Astrocyte (in vitro differentiated cells and primary cell): ENCODE measurements around the gene ZNF277. TPM values are rescaled to one million over a fixed set of nuclear protein-coding genes. Genes with fewer than 3 reads are reported as not detected.

Experiments
- DNase-seq: peaks from one replicate; pipeline ENCODE4 v3.0.0-alpha.2; 2010; ENCODE audit warnings: low read depth
- FAIRE-seq: peaks from 2 replicates; lab custom pipeline; 2011; peaks lifted over from hg19 to GRCh38; lab: Jason Lieb, UNC
- H2AFZ ChIP-seq: 2 replicates; pipeline ENCODE4 v1.6.0; 2012; ENCODE audit warnings: low read depth, low read length, inconsistent platforms
- H3K27ac ChIP-seq: 2 replicates; pipeline ENCODE4 v1.5.1; 2011; ENCODE audit warnings: low read depth, low read length, inconsistent platforms
- H3K27me3 ChIP-seq: 2 replicates; pipeline ENCODE4 v1.6.0; 2011; ENCODE audit warnings: low read length, inconsistent platforms; ENCODE audit not compliant: insufficient read depth
- H3K36me3 ChIP-seq: 2 replicates; pipeline ENCODE4 v1.5.1; 2011; ENCODE audit warnings: low read length, inconsistent platforms; ENCODE audit not compliant: insufficient read depth
- H3K4me1 ChIP-seq: 2 replicates; pipeline ENCODE4 v1.5.1; 2011; ENCODE audit warnings: low read length, inconsistent platforms; ENCODE audit not compliant: insufficient read depth
- H3K4me2 ChIP-seq: 2 replicates; pipeline ENCODE4 v1.6.0; 2012; ENCODE audit warnings: low read length, inconsistent platforms
- H3K4me3 ChIP-seq: 2 replicates; pipeline ENCODE4 v1.5.1; 2011; ENCODE audit warnings: low read depth, mild to moderate bottlenecking, low read length, inconsistent platforms; ENCODE audit not compliant: insufficient read depth
- H3K79me2 ChIP-seq: 2 replicates; pipeline ENCODE4 v1.6.0; 2012; ENCODE audit warnings: mild to moderate bottlenecking, low read length, inconsistent platforms; ENCODE audit not compliant: insufficient read depth
- H3K9ac ChIP-seq: 2 replicates; pipeline ENCODE4 v1.6.0; 2012; ENCODE audit warnings: mild to moderate bottlenecking, low read length, inconsistent platforms
- H3K9me3 ChIP-seq: 2 replicates; pipeline ENCODE4 v1.5.1; 2012; ENCODE audit warnings: low read depth, mild to moderate bottlenecking, low read length, inconsistent platforms; ENCODE audit not compliant: insufficient read depth
- H4K20me1 ChIP-seq: 2 replicates; pipeline ENCODE4 v1.6.0; 2012; ENCODE audit warnings: low read length, inconsistent platforms; ENCODE audit not compliant: insufficient read depth
- H3K27ac Mint-ChIP-seq: one replicate; pipeline ENCODE4 v1.8.0; 2021; ENCODE audit warnings: mild to moderate bottlenecking, mixed read lengths; ENCODE audit not compliant: unreplicated experiment
- H3K27me3 Mint-ChIP-seq: one replicate; pipeline ENCODE4 v1.8.0; 2021; ENCODE audit warnings: low read depth, mixed read lengths; ENCODE audit not compliant: unreplicated experiment
- H3K36me3 Mint-ChIP-seq: one replicate; pipeline ENCODE4 v1.8.0; 2021; ENCODE audit warnings: low read depth, mixed read lengths; ENCODE audit not compliant: unreplicated experiment
- H3K4me1 Mint-ChIP-seq: one replicate; pipeline ENCODE4 v1.8.0; 2021; ENCODE audit warnings: low read depth, mixed read lengths; ENCODE audit not compliant: unreplicated experiment
- H3K4me3 Mint-ChIP-seq: one replicate; pipeline ENCODE4 v1.8.0; 2021; ENCODE audit warnings: mild to moderate bottlenecking, moderate library complexity, mixed read lengths; ENCODE audit not compliant: unreplicated experiment
- H3K9me3 Mint-ChIP-seq: one replicate; pipeline ENCODE4 v1.8.0; 2021; ENCODE audit warnings: mild to moderate bottlenecking, mixed read lengths; ENCODE audit not compliant: unreplicated experiment
- EZH2 ChIP-seq: IDR thresholded peaks from 2 replicates; pipeline ENCODE4 v1.6.1; 2012; ENCODE audit warnings: mild to moderate bottlenecking, low read length, inconsistent platforms; ENCODE audit not compliant: insufficient read depth
- total RNA-seq: library from RNA; stranded (reverse); gene quantifications from 2 replicates; pipeline ENCODE4 v1.2.1, GENCODE V29; 2021
- TF ChIP-seq, protein P1 (sequence below): IDR thresholded peaks from 2 replicates; pipeline ENCODE4 v1.5.1; 2011; ENCODE audit warnings: low read depth, mild to moderate bottlenecking, inconsistent platforms, low read length, moderate library complexity; ENCODE audit not compliant: insufficient read depth

ZNF277 gene
- total RNA-seq, 1 donor from 2014 or later = 23.0 TPM

DNA sequence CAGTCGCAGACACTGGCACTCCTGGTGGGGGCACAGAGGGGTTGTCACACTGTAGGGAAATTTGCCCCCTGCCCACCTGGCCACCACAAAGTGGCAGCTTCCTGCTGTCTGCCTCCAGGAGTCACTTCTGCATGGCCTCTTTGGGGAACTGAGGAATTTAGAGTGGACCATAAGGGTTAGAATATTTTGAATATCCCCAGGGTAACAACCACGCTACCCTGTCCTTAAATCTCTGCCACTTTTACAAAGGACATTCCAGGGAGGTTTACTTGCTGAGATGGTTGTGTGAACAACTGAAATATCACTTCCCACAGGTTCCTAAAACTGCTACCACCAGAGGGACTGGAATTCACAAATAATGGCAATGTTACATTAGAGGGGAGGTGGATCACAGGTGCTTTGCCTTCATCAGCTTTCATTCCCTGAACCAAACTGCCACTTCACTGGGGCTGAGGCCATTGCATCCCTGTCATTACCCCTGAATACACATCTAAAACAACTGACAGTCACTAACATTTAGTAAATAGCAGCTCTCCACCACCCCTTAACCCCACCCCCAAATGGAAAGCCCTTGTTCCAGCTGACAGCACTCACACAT lies 155.7 kb downstream of the ZNF277 start:
- Histone ChIP-seq H2AFZ (no peak overlapping the region), H4K20me1 (no peaks in the 10 kb centered on the region), H3K4me2 (no peak overlapping the region), H3K36me3 (no peaks in the 10 kb centered on the region), H3K9me3 (no peaks in the 10 kb centered on the region), H3K9ac (no peak overlapping the region), H3K79me2 (no peaks in the 10 kb centered on the region), H3K4me3 (no peak overlapping the region), H3K27me3 (no peaks in the 10 kb centered on the region), H3K27ac (no peak overlapping the region), H3K4me1 (no peaks in the 10 kb centered on the region)
- H3K4me3 Mint-ChIP-seq = no peak overlapping the region
- H3K27ac Mint-ChIP-seq = no peak overlapping the region
- no peaks in the 10 kb centered on the region for H3K27me3 Mint-ChIP-seq
- peaks cover 4% of the 10 kb centered on the region for H3K9me3 Mint-ChIP-seq
- H3K36me3 Mint-ChIP-seq = no peaks in the 10 kb centered on the region
- no peak for TF ChIP-seq EZH2
- TF ChIP-seq, protein P1, sequence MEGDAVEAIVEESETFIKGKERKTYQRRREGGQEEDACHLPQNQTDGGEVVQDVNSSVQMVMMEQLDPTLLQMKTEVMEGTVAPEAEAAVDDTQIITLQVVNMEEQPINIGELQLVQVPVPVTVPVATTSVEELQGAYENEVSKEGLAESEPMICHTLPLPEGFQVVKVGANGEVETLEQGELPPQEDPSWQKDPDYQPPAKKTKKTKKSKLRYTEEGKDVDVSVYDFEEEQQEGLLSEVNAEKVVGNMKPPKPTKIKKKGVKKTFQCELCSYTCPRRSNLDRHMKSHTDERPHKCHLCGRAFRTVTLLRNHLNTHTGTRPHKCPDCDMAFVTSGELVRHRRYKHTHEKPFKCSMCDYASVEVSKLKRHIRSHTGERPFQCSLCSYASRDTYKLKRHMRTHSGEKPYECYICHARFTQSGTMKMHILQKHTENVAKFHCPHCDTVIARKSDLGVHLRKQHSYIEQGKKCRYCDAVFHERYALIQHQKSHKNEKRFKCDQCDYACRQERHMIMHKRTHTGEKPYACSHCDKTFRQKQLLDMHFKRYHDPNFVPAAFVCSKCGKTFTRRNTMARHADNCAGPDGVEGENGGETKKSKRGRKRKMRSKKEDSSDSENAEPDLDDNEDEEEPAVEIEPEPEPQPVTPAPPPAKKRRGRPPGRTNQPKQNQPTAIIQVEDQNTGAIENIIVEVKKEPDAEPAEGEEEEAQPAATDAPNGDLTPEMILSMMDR = no peak
- no peak for FAIRE-seq
- no peak for DNase-seq
- H3K4me1 Mint-ChIP-seq = peaks cover 3% of the 10 kb centered on the region

DNA sequence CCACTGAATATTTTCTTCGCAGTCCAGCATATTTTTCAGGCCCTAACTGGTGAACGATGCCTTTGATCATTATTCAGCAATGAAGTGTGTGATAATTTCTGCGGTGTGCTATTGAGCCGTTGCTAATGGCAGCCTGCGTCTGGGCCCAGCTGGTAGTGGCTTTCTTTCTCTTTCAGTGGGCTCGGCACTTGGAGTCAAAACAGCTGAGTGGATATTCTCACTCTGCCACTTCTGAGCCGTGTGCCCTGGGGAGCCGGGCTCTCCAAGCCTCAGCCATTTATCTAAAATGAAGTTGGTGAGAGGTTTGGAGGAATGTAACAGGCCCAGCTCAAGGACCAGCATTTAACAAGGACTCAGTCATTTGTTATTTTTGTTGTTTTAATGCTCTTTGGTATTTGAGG lies 156.2 kb downstream of the ZNF277 start:
- DNase-seq = peak; percentile 32
- H3K79me2 ChIP-seq = no peaks in the 10 kb centered on the region
- H3K36me3 ChIP-seq = no peaks in the 10 kb centered on the region
- peak overlapping the region; percentile 47 for H3K4me2 ChIP-seq
- H3K27ac ChIP-seq = no peak overlapping the region
- no peaks in the 10 kb centered on the region for H3K36me3 Mint-ChIP-seq
- H3K4me1 ChIP-seq = no peaks in the 10 kb centered on the region
- no peak overlapping the region for H3K27ac Mint-ChIP-seq
- FAIRE-seq = no peak
- H3K4me3 ChIP-seq = no peak overlapping the region
- TF ChIP-seq, protein P1 = no peak
- no peak for TF ChIP-seq EZH2
- H3K9ac ChIP-seq = peak overlapping the region; percentile 8
- H4K20me1 ChIP-seq = no peaks in the 10 kb centered on the region
- no peaks in the 10 kb centered on the region for H3K27me3 Mint-ChIP-seq
- peaks cover 4% of the 10 kb centered on the region for H3K9me3 Mint-ChIP-seq
- no peaks in the 10 kb centered on the region for H3K27me3 ChIP-seq
- peak overlapping the region; percentile 55 for H2AFZ ChIP-seq
- no peak overlapping the region for H3K4me3 Mint-ChIP-seq
- peaks cover 3% of the 10 kb centered on the region for H3K4me1 Mint-ChIP-seq
- no peaks in the 10 kb centered on the region for H3K9me3 ChIP-seq

DNA sequence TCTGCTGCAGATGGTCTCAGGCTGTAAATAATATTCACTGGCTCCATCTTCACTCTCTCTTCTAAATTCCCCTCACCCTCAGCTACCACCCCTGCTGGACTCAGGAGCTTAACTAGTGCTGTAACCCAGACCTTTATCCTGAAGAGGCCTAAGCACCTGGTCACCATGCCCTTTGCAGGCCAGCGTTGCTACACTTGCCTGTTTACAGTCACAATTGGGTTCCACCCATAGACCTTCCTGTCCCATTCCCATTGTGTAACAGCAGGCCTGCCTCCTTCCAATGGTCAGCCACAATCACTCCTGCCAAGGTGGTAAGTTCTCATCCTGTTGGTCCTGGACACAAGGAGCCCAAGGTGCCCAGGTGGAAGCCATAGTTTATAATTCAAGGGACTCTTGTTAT lies 157.9 kb downstream of the ZNF277 start:
- TF ChIP-seq, protein P1 = no peak
- no peak for TF ChIP-seq EZH2
- no peak overlapping the region for H3K4me2 ChIP-seq
- H3K36me3 ChIP-seq = no peaks in the 10 kb centered on the region
- no peaks in the 10 kb centered on the region for H3K79me2 ChIP-seq
- H2AFZ ChIP-seq = no peak overlapping the region
- no peaks in the 10 kb centered on the region for H3K9me3 ChIP-seq
- Mint-ChIP-seq H3K27ac (no peak overlapping the region), H3K36me3 (no peaks in the 10 kb centered on the region), H3K4me3 (no peak overlapping the region), H3K4me1 (peaks cover 3% of the 10 kb centered on the region), H3K9me3 (peaks cover 4% of the 10 kb centered on the region), H3K27me3 (no peaks in the 10 kb centered on the region)
- H3K27ac ChIP-seq = no peak overlapping the region
- H3K9ac ChIP-seq = no peak overlapping the region
- H4K20me1 ChIP-seq = no peaks in the 10 kb centered on the region
- no peaks in the 10 kb centered on the region for H3K27me3 ChIP-seq
- no peak for FAIRE-seq
- DNase-seq = no peak
- no peaks in the 10 kb centered on the region for H3K4me1 ChIP-seq
- H3K4me3 ChIP-seq = no peak overlapping the region
